SK-N-SH (cell line): ENCODE data around the gene PHKG1.

ENCODE experiments used
- ELF1 ChIP-seq: IDR thresholded peaks from 2 replicates; pipeline ENCODE4 v1.4.0; 2012
- JUND ChIP-seq: IDR thresholded peaks from 2 replicates; pipeline ENCODE4 v1.4.0; 2012
- POLR2AphosphoS5 ChIP-seq: IDR thresholded peaks from 2 replicates; pipeline ENCODE4 v1.6.1; 2012; ENCODE audit warnings: low read depth, low read length
- RAD21 ChIP-seq: IDR thresholded peaks from 2 replicates; pipeline ENCODE4 v1.6.1; 2012; ENCODE audit warnings: mild to moderate bottlenecking, low read length
- RFX5 ChIP-seq: IDR thresholded peaks from 2 replicates; pipeline ENCODE4 v1.6.1; 2012; ENCODE audit warnings: mild to moderate bottlenecking, improper control_type of control experiment, low read length
- SIN3A ChIP-seq: IDR thresholded peaks from 2 replicates; pipeline ENCODE4 v1.6.1; 2012; ENCODE audit warnings: low read depth, mild to moderate bottlenecking, low read length, moderate library complexity, borderline replicate concordance
- TF ChIP-seq, protein P1 (sequence below): fragments of 200-600 bp; sonication (generic); IDR thresholded peaks from 2 replicates; pipeline ENCODE4 v1.6.1; 2017; ENCODE audit warnings: antibody characterized with exemption, mild to moderate bottlenecking, moderate library complexity
- TF ChIP-seq, protein P2 (sequence below): IDR thresholded peaks from 2 replicates; pipeline ENCODE4 v1.4.0; 2012; ENCODE audit warnings: low read depth, borderline replicate concordance
- TF ChIP-seq, protein P3 (sequence below): IDR thresholded peaks from 2 replicates; pipeline ENCODE4 v1.4.0; 2012; ENCODE audit warnings: low read depth

DNA sequence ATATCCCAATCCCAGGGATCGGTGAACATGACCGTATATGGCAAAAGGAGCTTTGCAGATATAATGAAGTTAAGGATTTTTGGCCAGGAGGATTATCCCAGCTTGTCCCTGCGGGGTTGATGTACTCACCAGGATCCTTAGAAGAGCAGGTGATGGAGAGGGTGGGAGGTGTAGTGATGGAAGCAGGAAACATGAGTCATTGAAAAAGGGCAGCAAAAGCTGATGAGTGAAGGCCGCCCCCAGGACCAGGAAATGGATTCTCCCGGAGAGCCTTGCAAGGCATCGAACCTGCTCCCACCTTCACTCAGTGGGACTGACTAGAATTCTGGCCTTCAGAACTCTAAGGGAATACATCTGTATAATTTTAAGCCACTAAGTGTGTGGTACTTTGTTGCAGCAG is 28.7 kb upstream of the PHKG1 start:
- TF ChIP-seq RFX5: no peak
- TF ChIP-seq, protein P1, sequence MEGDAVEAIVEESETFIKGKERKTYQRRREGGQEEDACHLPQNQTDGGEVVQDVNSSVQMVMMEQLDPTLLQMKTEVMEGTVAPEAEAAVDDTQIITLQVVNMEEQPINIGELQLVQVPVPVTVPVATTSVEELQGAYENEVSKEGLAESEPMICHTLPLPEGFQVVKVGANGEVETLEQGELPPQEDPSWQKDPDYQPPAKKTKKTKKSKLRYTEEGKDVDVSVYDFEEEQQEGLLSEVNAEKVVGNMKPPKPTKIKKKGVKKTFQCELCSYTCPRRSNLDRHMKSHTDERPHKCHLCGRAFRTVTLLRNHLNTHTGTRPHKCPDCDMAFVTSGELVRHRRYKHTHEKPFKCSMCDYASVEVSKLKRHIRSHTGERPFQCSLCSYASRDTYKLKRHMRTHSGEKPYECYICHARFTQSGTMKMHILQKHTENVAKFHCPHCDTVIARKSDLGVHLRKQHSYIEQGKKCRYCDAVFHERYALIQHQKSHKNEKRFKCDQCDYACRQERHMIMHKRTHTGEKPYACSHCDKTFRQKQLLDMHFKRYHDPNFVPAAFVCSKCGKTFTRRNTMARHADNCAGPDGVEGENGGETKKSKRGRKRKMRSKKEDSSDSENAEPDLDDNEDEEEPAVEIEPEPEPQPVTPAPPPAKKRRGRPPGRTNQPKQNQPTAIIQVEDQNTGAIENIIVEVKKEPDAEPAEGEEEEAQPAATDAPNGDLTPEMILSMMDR: no peak
- TF ChIP-seq POLR2AphosphoS5: no peak
- TF ChIP-seq, protein P2, sequence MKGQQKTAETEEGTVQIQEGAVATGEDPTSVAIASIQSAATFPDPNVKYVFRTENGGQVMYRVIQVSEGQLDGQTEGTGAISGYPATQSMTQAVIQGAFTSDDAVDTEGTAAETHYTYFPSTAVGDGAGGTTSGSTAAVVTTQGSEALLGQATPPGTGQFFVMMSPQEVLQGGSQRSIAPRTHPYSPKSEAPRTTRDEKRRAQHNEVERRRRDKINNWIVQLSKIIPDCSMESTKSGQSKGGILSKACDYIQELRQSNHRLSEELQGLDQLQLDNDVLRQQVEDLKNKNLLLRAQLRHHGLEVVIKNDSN: no peak
- TF ChIP-seq JUND: no peak
- TF ChIP-seq ELF1: no peak
- TF ChIP-seq, protein P3, sequence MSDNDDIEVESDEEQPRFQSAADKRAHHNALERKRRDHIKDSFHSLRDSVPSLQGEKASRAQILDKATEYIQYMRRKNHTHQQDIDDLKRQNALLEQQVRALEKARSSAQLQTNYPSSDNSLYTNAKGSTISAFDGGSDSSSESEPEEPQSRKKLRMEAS: no peak
- TF ChIP-seq RAD21: no peak
- TF ChIP-seq SIN3A: no peak
